Esophagus mucosa (tissue), 1 donor: Measurements from ENCODE around the gene DNAH2. TPM values are rescaled to one million over a fixed set of nuclear protein-coding genes. Genes with fewer than 3 reads are reported as not detected.

Experiments
- ATAC-seq: fragments of 200-7000 bp; cut with Tn5 transposase; one replicate; pipeline ENCODE4 v1.9.1; 2020
- total RNA-seq: library from RNA; stranded (reverse); gene quantifications from one replicate; pipeline ENCODE4 v1.2.4, GENCODE V29; 2023
- donor health status: DM: yes; HTN: yes; CAD: no.

DNAH2 gene
- total RNA-seq, 1 donor from 2014 or later: 0.04 TPM

DNA sequence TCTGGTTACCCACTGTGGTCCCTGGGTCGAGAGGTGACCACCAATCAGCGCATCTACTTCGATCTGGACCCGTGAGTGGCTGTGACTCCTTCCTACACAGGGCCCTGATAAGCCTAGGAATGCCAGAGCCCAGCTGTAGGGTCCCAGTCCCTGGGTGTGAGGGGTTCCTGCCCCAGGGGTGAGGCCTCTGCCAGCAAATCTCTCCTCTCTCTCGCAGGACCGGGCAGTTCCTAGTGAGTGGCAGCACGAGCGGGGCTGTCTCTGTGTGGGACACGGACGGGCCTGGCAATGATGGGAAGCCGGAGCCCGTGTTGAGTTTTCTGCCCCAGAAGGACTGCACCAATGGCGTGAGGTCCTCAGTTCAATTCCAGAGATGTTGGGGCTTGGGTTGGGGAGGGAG lies 14.8 kb upstream of the DNAH2 start:
- ATAC-seq: no peak

DNA sequence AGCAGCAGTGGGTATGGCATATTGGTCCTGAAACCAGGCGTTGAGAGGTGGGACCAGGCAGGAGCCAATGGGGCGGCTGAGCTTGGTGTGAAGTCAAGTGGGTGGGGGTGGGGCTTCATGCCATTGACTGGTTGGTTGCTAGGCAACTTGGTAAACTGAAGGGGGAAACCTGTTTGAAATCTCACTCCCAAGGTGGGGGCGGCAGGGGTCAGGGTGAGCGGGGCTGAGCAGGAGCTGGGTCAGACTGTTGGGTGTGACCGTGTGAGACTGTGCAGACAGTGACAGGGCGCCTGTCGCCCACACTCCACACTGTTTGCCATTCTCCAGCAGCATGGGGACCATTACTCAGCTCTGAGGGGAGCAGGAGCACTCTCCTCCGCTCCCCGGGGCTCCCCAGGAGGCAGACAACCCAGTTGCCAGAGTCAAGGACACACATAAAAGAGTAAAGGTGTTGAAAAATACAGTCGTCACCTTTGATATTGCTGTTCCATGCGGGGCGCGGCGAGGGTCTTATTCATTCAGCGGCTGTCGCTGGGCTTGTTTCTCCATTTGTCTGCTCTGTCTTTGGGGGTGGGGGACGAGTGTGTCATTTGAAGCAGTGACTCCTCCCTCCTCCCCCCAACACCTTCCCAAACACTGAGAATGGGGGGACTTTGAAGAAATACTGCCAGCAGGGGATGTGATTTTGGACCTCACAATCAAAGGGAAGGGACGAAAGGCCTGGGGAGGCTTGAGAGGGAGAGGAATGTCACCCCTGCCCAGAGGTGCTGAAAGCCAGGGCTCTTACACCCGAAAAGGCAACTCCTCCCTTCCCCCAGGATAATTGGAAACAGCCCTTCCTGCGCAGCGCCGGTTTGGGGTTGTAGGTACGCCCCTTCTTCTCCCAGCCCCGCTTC lies 13.7 kb upstream of the DNAH2 start:
- ATAC-seq: peak; percentile 4

DNA sequence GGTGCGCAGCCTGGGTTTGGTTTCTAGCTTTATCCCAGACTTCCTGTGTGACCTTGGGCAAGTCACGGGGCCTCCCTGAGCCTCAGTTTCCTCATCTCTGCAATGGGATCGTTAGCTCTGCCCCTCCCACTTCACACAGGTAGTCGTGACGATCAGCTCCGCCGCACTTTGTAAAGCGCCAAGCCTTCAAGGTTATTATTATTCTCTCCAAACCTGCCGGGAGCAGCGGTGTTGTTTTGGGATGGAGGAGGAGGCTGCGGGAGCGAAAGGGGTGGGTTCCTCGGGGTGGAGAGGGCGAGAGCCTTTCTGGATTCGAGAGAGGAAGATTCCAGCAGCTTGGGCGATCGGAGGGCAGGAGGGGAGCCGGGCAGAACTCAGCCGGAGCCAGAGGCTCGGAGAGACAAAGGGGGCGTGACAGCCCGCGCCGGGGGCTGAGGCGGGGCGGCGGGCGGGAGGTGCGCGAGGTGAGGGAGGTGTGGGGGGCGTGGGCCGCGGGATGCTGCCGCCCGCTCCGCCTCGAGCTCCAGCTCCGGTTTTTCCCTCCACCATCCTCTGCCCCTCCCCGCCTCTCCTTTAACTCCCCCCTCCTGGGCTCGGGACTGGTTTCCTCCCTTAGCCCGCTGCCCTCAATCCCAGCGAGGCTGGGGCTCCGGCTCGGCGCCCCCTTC lies 12.8 kb upstream of the DNAH2 start, which contains the start of gene EFNB3:
Gene EFNB3, plus strand, starts transcription at position 602 of the 668 bp plus-strand sequence. CDS start 397 bp downstream, outside the sequence.
- ATAC-seq: peak; percentile 32

DNA sequence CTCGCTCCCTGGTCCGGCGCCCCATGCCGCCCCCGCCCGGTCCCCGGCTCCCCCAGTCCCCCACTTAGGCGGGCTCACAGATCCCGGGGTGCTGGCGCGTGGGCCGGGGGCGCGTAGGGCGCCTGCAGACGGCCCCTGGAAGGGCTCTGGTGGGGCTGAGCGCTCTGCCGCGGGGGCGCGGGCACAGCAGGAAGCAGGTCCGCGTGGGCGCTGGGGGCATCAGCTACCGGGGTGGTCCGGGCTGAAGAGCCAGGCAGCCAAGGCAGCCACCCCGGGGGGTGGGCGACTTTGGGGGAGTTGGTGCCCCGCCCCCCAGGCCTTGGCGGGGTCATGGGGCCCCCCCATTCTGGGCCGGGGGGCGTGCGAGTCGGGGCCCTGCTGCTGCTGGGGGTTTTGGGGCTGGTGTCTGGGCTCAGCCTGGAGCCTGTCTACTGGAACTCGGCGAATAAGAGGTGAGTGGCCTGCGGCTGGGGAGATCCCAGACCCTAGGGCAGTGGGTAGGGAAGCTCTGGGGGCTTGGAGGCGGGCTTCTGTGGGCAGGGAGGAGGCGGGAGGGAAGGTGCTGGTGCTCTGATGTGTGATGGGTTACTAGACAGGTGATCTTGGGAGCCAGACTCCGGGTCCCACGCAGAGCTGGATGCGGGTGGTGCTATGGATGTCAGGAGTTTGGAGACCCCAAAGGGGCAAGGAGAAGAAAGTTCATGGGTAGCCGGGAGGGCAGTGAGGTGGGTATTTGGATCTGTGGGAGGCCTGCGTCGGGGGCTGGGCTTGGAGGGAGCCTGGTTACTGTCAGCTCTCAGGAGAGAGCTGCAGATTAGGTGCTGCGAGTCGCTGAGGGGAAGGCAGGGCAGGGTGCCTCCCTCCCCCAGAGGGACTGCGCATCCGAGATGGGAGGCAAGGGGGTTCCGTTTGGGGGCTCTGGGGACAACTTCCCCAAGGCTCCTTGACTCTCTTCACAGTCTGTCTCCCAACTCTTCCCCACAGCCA lies 12.0 kb upstream of the DNAH2 start:
- peak; percentile 6 for ATAC-seq

GRCh38 chr17:7706631-7707354 lies 10.8 kb upstream of the DNAH2 start:
- no peak for ATAC-seq

GRCh38 chr17:7707446-7707845 lies 10.1 kb upstream of the DNAH2 start:
- no peak for ATAC-seq

DNA sequence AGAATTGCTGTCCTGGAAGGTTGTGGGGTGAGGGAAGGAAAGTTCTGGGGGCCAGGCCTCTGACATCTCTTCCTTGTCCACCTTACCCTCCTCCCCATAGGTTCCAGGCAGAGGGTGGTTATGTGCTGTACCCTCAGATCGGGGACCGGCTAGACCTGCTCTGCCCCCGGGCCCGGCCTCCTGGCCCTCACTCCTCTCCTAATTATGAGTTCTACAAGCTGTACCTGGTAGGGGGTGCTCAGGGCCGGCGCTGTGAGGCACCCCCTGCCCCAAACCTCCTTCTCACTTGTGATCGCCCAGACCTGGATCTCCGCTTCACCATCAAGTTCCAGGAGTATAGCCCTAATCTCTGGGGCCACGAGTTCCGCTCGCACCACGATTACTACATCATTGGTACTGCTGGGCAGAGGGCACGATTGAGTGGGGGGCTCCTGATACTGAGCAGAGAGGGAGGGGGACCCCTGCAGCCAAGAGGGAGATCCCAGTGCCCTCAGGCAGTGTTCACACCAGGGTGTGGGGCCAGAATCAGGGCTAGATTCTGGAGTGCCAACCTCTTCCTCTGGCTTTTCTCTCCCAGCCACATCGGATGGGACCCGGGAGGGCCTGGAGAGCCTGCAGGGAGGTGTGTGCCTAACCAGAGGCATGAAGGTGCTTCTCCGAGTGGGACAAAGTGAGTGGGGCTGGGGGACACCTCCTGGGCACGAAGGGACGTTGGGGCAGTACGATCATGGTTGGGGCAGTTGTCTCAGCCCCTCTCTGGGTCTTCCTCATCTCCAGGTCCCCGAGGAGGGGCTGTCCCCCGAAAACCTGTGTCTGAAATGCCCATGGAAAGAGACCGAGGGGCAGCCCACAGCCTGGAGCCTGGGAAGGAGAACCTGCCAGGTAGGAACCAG lies 9.4 kb upstream of the DNAH2 start:
- ATAC-seq: no peak

DNA sequence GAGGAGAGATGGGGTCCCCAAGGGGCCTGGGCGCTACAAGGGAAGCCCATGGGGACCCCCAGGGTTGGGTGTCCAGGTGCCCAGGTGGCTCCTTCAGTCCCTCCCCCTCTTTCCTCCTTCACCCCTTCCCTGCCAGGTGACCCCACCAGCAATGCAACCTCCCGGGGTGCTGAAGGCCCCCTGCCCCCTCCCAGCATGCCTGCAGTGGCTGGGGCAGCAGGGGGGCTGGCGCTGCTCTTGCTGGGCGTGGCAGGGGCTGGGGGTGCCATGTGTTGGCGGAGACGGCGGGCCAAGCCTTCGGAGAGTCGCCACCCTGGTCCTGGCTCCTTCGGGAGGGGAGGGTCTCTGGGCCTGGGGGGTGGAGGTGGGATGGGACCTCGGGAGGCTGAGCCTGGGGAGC lies 8.5 kb upstream of the DNAH2 start:
- no peak for ATAC-seq

GRCh38 chr17:7710301-7710700 lies 7.2 kb upstream of the DNAH2 start:
- no peak for ATAC-seq

- no peak for ATAC-seq
Observed at GRCh38 chr17:7711051-7711755, 6.3 kb upstream of the DNAH2 start.

- no peak for ATAC-seq
Observed at GRCh38 chr17:7712111-7712771, 5.3 kb upstream of the DNAH2 start.

DNA sequence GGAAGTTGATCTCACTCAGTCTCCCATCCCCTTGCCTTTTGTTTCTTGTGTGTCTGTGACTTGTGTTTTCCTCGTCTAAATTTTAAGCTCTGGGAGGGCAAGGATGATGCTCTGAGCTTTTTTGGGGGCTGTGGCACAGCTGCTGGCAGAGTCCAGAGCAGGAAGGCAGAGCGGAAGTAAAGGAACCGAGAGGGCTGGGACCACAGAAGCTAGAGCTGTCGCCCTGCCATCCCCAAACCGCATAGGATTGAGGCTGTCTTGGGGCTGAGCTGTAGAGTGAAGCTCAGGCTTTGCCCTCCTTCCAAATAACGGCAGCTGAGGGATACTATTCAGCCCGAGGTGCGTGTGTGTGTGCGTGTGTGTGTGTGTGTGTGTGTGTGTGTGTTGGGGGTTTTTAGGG lies 3.8 kb upstream of the DNAH2 start:
- ATAC-seq: no peak

DNA sequence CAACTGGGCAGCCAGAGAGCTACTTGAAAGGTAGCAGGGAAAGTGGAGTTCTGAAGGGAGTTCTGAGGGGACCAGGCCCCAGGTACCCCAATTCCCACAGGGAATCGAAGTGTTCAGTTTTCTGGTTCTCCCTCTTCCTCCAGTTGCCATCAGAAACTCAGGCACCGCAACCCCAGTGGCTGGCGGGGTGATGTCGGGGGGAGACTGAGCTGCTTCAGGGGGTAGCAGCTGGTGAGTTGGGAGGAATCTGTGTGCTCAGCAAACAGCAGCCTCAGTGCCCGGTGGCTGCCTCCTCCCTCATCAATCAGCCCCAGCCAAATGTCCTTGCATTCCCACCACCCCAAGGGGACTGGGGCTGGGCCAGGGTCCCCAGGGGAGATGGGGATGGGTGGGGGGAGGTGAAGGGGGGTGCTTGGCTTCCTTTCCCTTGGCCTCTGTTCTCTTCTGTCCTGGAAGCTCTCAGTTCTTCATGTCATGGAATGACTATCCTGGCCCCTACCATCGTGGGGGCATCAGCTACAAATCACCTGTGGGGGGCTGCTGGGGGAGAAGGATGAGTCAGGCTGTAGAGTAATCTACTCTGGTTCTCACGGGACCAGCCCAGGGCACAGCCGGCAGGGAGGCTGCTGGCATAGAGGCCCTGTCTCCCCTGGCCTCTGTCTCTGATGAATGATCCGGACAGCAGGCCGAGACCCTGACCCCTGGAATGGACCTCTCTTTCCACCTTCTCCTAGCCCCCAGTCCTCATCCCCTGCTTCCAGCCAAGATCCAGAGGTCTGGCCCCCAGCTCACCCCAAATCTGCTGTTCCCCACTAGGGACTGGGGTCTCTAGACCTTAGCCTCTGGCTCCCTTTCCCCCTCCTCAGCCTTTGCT lies 2.6 kb upstream of the DNAH2 start:
- ATAC-seq: no peak

- ATAC-seq: no peak
Observed at GRCh38 chr17:7715936-7716886, 1.3 kb upstream of the DNAH2 start.

DNA sequence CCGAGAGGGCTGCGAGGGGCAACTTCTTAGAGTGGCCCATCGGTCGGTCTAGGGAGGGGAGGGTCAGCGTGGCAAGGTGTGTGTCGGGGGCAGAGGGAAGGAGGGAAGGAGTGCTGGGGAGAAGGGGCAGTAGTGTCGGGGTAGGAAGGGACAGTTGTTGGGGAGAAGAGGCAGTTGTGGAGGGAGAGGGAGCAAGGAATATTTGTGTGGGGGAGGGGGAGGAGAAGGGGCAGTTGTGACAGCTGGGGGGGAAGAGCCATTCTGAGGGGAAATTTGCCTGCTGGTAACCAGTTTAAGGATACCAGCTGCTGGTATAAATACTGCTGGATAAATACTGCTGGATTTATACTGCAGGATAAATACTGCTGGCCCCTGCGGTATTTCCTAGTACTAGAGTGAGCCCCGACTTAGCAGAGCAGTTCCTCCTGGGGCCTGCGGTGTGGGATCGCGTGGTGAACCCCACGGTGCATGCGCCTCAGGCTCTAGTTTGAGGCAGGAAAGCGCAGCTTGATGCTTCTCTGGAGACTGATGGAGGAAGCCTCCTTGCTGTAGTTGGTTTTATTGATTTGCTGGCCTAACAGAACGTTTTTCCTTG lies 309 bp downstream of the DNAH2 start:
- ATAC-seq: no peak

- ATAC-seq: no peak
Observed at GRCh38 chr17:7719661-7720060, 2.1 kb downstream of the DNAH2 start.

DNA sequence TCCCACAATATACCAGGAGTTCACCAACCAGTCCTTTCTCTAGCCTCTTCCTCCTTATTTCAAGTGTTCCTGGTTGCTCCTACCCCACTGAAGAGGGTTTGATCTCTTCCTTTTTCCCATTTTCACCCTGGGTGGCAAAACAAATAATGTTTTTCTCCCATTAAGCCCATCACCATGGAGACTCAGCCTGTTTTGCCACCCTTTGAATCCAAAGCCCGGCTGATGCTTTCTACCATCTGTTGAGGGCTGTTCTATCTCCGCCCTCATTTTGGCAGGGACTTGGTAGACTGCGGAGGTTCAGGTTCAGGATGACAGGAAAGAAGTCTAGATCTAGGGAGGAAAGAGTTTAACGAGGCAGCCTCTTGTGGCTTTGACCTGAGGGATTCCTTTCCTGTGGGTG lies 2.6 kb downstream of the DNAH2 start:
- no peak for ATAC-seq
